Vagina (tissue), 2 donors: ENCODE measurements around the gene MFAP3L.

Experiments used
- POLR2A ChIP-seq, 2 donors: fragments of 450-650 bp; IDR thresholded peaks; one replicate each; pipeline ENCODE4 v1.6.1; 2017; ENCODE audit warnings: antibody characterized with exemption in 2 of 2, mild to moderate bottlenecking in 2 of 2, moderate library complexity in 2 of 2
- POLR2AphosphoS5 ChIP-seq, 2 donors: sonication (generic); formaldehyde crosslinking; IDR thresholded peaks; one replicate each; pipeline ENCODE4 v1.9.0; 2017; ENCODE audit warnings: antibody characterized with exemption in 2 of 2, mild to moderate bottlenecking in 2 of 2, low read depth in 1 of 2; ENCODE audit not compliant: insufficient read depth in 1 of 2
- TF ChIP-seq, protein P1 (sequence below), 3 experiments: fragments of 450-650 bp in 2 of 3; fragments of 200-600 bp in 1 of 3; sonication (generic) in 1 of 3; IDR thresholded peaks; one replicate each; pipeline ENCODE4 v1.5.1; 2017 to 2019; ENCODE audit warnings: antibody characterized with exemption in 3 of 3, mild to moderate bottlenecking in 2 of 3, moderate library complexity in 2 of 3

- TF ChIP-seq POLR2A (IDR thresholded peaks at IDR 0.05) = no peak
- no peak for TF ChIP-seq POLR2AphosphoS5 (IDR thresholded peaks at IDR 0.05; ENCODE audit: insufficient read depth in 1 of 2, low read depth in 1 of 2)
- TF ChIP-seq, protein P1, sequence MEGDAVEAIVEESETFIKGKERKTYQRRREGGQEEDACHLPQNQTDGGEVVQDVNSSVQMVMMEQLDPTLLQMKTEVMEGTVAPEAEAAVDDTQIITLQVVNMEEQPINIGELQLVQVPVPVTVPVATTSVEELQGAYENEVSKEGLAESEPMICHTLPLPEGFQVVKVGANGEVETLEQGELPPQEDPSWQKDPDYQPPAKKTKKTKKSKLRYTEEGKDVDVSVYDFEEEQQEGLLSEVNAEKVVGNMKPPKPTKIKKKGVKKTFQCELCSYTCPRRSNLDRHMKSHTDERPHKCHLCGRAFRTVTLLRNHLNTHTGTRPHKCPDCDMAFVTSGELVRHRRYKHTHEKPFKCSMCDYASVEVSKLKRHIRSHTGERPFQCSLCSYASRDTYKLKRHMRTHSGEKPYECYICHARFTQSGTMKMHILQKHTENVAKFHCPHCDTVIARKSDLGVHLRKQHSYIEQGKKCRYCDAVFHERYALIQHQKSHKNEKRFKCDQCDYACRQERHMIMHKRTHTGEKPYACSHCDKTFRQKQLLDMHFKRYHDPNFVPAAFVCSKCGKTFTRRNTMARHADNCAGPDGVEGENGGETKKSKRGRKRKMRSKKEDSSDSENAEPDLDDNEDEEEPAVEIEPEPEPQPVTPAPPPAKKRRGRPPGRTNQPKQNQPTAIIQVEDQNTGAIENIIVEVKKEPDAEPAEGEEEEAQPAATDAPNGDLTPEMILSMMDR (IDR thresholded peaks at IDR 0.05) = no peak
These were observed 25.0 kb downstream of the MFAP3L start for GRCh38 chr4:170001011-170001744.
